ENCODE results near the gene RGS6.

GRCh38 chr14:72576258-72576657 is 644.0 kb downstream of the RGS6 start:
- no peak for TF ChIP-seq CTCF (IDR thresholded peaks at IDR 0.05; ENCODE audit: insufficient read depth, low read depth, low read length)
- no peak for TF ChIP-seq EZH2 (IDR thresholded peaks at IDR 0.05; ENCODE audit: insufficient read depth, low read length)

Measured in astrocyte (in vitro differentiated cells and primary cell).